Esophagus muscularis mucosa (tissue), 4 donors: ENCODE data around the gene AWAT2.

ENCODE experiments used
- CTCF ChIP-seq, 3 experiments: fragments of 200-600 bp in 2 of 3; fragments of 450-650 bp in 1 of 3; sonication (generic) in 2 of 3; IDR thresholded peaks; one replicate each; pipeline ENCODE4 v1.5.1; 2017 to 2019; ENCODE audit warnings: antibody characterized with exemption in 3 of 3, mild to moderate bottlenecking in 2 of 3, moderate library complexity in 1 of 3
- EP300 ChIP-seq: sonication (generic); formaldehyde crosslinking; IDR thresholded peaks from one replicate; pipeline ENCODE4 v1.6.1; 2017; ENCODE audit warnings: antibody characterized with exemption
- POLR2A ChIP-seq: fragments of 450-650 bp; IDR thresholded peaks from one replicate; pipeline ENCODE4 v1.6.1; 2017; ENCODE audit warnings: antibody characterized with exemption, moderate library complexity, mild to moderate bottlenecking, low read depth
- POLR2AphosphoS5 ChIP-seq, 2 donors: sonication (generic); formaldehyde crosslinking; IDR thresholded peaks; one replicate each; pipeline ENCODE4 v1.6.1; 2017; ENCODE audit warnings: antibody characterized with exemption in 2 of 2

GRCh38 chrX:70026112-70026850 is 23.5 kb downstream of the AWAT2 start:
- TF ChIP-seq CTCF (IDR thresholded peaks at IDR 0.05), result no peak
- no peak for TF ChIP-seq POLR2A
- no peak for TF ChIP-seq POLR2AphosphoS5 (IDR thresholded peaks at IDR 0.05)
- no peak for TF ChIP-seq EP300
